AG09319 (cell line): ENCODE results near the gene TNFRSF14.

ENCODE experiments used
- DNase-seq: peaks from one replicate; pipeline ENCODE4 v3.0.0-alpha.2; 2010; ENCODE audit warnings: low read depth; ENCODE audit errors: extremely low read depth
- CTCF ChIP-seq: IDR thresholded peaks from 2 replicates; pipeline ENCODE4 v1.5.1; 2011; ENCODE audit warnings: low read depth, mild to moderate bottlenecking, inconsistent platforms, low read length, moderate library complexity

The TNFRSF14 gene

GRCh38 chr1:2606396-2606880, 50.3 kb downstream of the TNFRSF14 start:
- no peak for DNase-seq
- TF ChIP-seq CTCF, result no peak

GRCh38 chr1:2606881-2607621, 50.9 kb downstream of the TNFRSF14 start:
- DNase-seq, result no peak
- no peak for TF ChIP-seq CTCF

- TF ChIP-seq CTCF, result no peak
- DNase-seq, result no peak
Observed at GRCh38 chr1:2607641-2608091, 51.5 kb downstream of the TNFRSF14 start.

GRCh38 chr1:2609319-2610035, 53.3 kb downstream of the TNFRSF14 start:
- DNase-seq, result no peak
- TF ChIP-seq CTCF, result no peak

- no peak for DNase-seq
- no peak for TF ChIP-seq CTCF
Observed at GRCh38 chr1:2610036-2610959, 54.1 kb downstream of the TNFRSF14 start.

GRCh38 chr1:2611031-2611501, 54.9 kb downstream of the TNFRSF14 start:
- no peak for TF ChIP-seq CTCF
- DNase-seq, result no peak
